Type B pancreatic cell (in vitro differentiated cells): ENCODE measurements around the gene TRIM44. TPM values are rescaled to one million over a fixed set of nuclear protein-coding genes. Genes with fewer than 3 reads are reported as not detected.

ENCODE experiments used
- DNase-seq: peaks from one replicate; pipeline ENCODE4 v3.0.0; 2021; ENCODE audit warnings: mixed read lengths; ENCODE audit not compliant: unreplicated experiment; ENCODE audit errors: extremely low spot score
- H3K27ac Mint-ChIP-seq: 2 replicates; pipeline ENCODE4 v1.8.0; 2021; ENCODE audit warnings: mild to moderate bottlenecking, mixed read lengths
- H3K27me3 Mint-ChIP-seq: 2 replicates; pipeline ENCODE4 v1.8.0; 2021; ENCODE audit warnings: mixed read lengths
- H3K36me3 Mint-ChIP-seq: 2 replicates; pipeline ENCODE4 v1.8.0; 2021; ENCODE audit warnings: mixed read lengths
- H3K4me1 Mint-ChIP-seq: one replicate; pipeline ENCODE4 v1.8.0; 2021; ENCODE audit warnings: mixed read lengths; ENCODE audit not compliant: unreplicated experiment
- H3K4me3 Mint-ChIP-seq: 2 replicates; pipeline ENCODE4 v1.8.0; 2021; ENCODE audit warnings: mild to moderate bottlenecking, mixed read lengths
- H3K9me3 Mint-ChIP-seq: 2 replicates; pipeline ENCODE4 v1.8.0; 2021; ENCODE audit warnings: mixed read lengths
- total RNA-seq: library from RNA; stranded (reverse); gene quantifications from 2 replicates; pipeline ENCODE4 v1.2.1, GENCODE V29; 2021; ENCODE audit warnings: low replicate concordance
- TF ChIP-seq, protein P1 (sequence below): fragments of 200-600 bp; sonication (generic); conservative IDR thresholded peaks from 2 replicates; pipeline ENCODE4 v1.5.0; 2021; ENCODE audit warnings: antibody characterized with exemption, mild to moderate bottlenecking

TRIM44 gene
- total RNA-seq, 1 donor from 2014 or later = 70.6 TPM

DNA sequence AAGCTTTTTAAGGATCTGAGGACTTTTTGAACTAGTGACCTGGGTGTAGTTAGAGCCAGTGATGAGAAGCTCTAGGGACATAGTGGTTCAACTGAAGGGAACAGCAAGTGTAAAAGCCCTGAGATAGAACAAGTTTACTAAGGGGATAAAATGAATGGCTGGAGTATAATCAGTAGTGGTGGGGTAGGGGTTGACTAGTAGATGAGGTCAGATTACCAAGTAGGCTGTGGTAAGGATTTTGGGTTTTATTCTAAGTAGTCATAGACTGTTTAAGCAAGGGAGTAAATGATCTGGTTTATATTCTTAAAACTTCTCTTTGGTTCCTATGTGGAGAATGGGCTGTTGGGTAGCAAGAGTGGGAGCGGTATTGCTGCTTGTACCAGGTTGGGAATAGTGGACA lies 15.3 kb downstream of the TRIM44 start:
- TF ChIP-seq, protein P1, sequence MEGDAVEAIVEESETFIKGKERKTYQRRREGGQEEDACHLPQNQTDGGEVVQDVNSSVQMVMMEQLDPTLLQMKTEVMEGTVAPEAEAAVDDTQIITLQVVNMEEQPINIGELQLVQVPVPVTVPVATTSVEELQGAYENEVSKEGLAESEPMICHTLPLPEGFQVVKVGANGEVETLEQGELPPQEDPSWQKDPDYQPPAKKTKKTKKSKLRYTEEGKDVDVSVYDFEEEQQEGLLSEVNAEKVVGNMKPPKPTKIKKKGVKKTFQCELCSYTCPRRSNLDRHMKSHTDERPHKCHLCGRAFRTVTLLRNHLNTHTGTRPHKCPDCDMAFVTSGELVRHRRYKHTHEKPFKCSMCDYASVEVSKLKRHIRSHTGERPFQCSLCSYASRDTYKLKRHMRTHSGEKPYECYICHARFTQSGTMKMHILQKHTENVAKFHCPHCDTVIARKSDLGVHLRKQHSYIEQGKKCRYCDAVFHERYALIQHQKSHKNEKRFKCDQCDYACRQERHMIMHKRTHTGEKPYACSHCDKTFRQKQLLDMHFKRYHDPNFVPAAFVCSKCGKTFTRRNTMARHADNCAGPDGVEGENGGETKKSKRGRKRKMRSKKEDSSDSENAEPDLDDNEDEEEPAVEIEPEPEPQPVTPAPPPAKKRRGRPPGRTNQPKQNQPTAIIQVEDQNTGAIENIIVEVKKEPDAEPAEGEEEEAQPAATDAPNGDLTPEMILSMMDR = no peak
- Mint-ChIP-seq H3K9me3 (no peaks in the 10 kb centered on the region), H3K4me1 (peaks cover 22% of the 10 kb centered on the region), H3K27me3 (no peaks in the 10 kb centered on the region), H3K4me3 (no peak overlapping the region), H3K36me3 (peaks cover 14% of the 10 kb centered on the region), H3K27ac (no peak overlapping the region)
- no peak for DNase-seq

- H3K4me3 Mint-ChIP-seq = no peak overlapping the region
- no peaks in the 10 kb centered on the region for H3K27me3 Mint-ChIP-seq
- no peak for DNase-seq
- peaks cover 23% of the 10 kb centered on the region for H3K4me1 Mint-ChIP-seq
- H3K9me3 Mint-ChIP-seq = no peaks in the 10 kb centered on the region
- TF ChIP-seq, protein P1 = no peak
- no peak overlapping the region for H3K27ac Mint-ChIP-seq
- peaks cover 10% of the 10 kb centered on the region for H3K36me3 Mint-ChIP-seq
Observed at GRCh38 chr11:35678471-35678870, 15.9 kb downstream of the TRIM44 start.

DNA sequence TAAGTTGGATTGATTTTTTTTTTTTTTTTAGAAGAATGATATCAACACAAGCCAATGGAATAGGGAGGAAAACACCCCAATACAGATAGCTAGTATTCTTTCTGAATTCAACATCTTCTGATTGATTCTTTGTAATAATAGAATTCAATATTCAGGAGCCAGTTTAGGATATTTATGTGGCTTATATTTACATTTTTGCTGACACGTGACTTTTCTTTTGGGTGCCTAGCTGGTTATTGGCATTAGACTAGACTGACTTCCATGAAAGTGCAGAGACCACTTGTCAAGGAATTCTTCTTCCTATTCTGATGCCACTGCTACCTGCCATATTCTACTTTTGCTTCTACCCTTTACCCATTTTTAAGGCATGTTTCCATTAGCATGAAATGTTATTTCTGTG lies 16.4 kb downstream of the TRIM44 start:
- TF ChIP-seq, protein P1 = no peak
- no peak overlapping the region for H3K4me3 Mint-ChIP-seq
- H3K27me3 Mint-ChIP-seq = no peaks in the 10 kb centered on the region
- DNase-seq = no peak
- peaks cover 23% of the 10 kb centered on the region for H3K4me1 Mint-ChIP-seq
- H3K36me3 Mint-ChIP-seq = peaks cover 7% of the 10 kb centered on the region
- no peak overlapping the region for H3K27ac Mint-ChIP-seq
- no peaks in the 10 kb centered on the region for H3K9me3 Mint-ChIP-seq

GRCh38 chr11:35680506-35680905 lies 17.9 kb downstream of the TRIM44 start:
- no peaks in the 10 kb centered on the region for H3K27me3 Mint-ChIP-seq
- H3K36me3 Mint-ChIP-seq = peaks cover 10% of the 10 kb centered on the region
- H3K4me1 Mint-ChIP-seq = peaks cover 23% of the 10 kb centered on the region
- no peak for DNase-seq
- no peaks in the 10 kb centered on the region for H3K9me3 Mint-ChIP-seq
- H3K27ac Mint-ChIP-seq = no peak overlapping the region
- H3K4me3 Mint-ChIP-seq = no peak overlapping the region
- TF ChIP-seq, protein P1 = no peak

DNA sequence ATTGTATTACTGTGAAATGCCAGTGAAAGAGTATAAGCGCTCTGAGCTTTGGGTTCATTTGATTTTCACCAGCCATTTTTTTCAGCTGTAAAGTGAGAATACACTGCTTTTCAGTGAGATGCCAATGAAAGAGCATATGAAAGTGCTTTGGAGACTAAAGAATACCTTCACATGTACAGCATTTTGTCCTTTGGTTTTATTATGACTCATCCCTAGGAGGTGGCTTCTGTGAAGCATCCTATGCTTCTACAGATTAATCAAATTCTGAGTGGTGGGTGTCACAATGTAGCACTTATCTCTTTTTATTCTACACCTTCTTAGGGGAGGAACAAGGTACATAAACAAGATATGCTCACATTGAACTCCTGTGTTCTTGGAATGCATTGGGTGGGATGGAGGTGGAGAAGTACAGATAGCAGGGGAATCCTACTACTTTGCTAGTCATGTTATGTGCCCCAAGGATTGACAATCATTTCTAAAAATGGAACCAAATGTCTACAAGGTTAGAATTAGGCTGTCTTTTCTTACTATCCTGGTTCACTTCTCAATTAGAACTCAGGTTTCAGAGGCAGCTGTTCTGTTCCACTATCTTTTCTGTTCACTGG lies 18.7 kb downstream of the TRIM44 start:
- peaks cover 10% of the 10 kb centered on the region for H3K36me3 Mint-ChIP-seq
- DNase-seq = no peak
- TF ChIP-seq, protein P1 = no peak
- H3K4me1 Mint-ChIP-seq = peaks cover 19% of the 10 kb centered on the region
- no peaks in the 10 kb centered on the region for H3K9me3 Mint-ChIP-seq
- H3K4me3 Mint-ChIP-seq = no peak overlapping the region
- H3K27ac Mint-ChIP-seq = no peak overlapping the region
- H3K27me3 Mint-ChIP-seq = no peaks in the 10 kb centered on the region
